SKM-1 treated with dmso at 0.1 percent for 144 hours (cell line): ENCODE data around the gene GLRX5.
"Not testable (repeated sequence)": the region's sequence is repeated elsewhere in the genome, so short reads cannot be mapped to it uniquely, and the experiment has no call there.

Experiments
- DNase-seq: peaks from one replicate; lab custom pipeline; 2025; ENCODE audit not compliant: unreplicated experiment; lab: John Stamatoyannopoulos, UW

Gene GLRX5

GRCh38 chr14:95549656-95550585 lies 15.1 kb downstream of the GLRX5 start:
- DNase-seq, result no peak

GRCh38 chr14:95551435-95551834 lies 16.6 kb downstream of the GLRX5 start:
- DNase-seq, result no peak

- no peak for DNase-seq
Observed at GRCh38 chr14:95553141-95553540, 18.3 kb downstream of the GLRX5 start.

- DNase-seq, result no peak
Observed at GRCh38 chr14:95555053-95555452, 20.2 kb downstream of the GLRX5 start.

GRCh38 chr14:95557291-95557690 lies 22.4 kb downstream of the GLRX5 start:
- no peak for DNase-seq

GRCh38 chr14:95557832-95558231 lies 23.0 kb downstream of the GLRX5 start:
- no peak for DNase-seq

- no peak for DNase-seq
Observed at GRCh38 chr14:95559203-95559602, 24.4 kb downstream of the GLRX5 start.

- DNase-seq, result peak; percentile 44
Observed at GRCh38 chr14:95561001-95561412, 26.2 kb downstream of the GLRX5 start.

GRCh38 chr14:95562892-95563685 lies 28.2 kb downstream of the GLRX5 start:
- no peak for DNase-seq

GRCh38 chr14:95564060-95564459 lies 29.2 kb downstream of the GLRX5 start:
- no peak for DNase-seq

GRCh38 chr14:95569440-95569839 lies 34.6 kb downstream of the GLRX5 start:
- no peak for DNase-seq

- DNase-seq, result no peak
Observed at GRCh38 chr14:95573313-95573712, 38.5 kb downstream of the GLRX5 start.

GRCh38 chr14:95575840-95576473 lies 41.1 kb downstream of the GLRX5 start:
- DNase-seq, result no peak

GRCh38 chr14:95577067-95577800 lies 42.4 kb downstream of the GLRX5 start:
- no peak for DNase-seq

- no peak for DNase-seq
Observed at GRCh38 chr14:95577870-95578269, 43.0 kb downstream of the GLRX5 start.

- not testable (repeated sequence) for DNase-seq
Observed at GRCh38 chr14:95583836-95584617, 49.2 kb downstream of the GLRX5 start.

- no peak for DNase-seq
Observed at GRCh38 chr14:95585953-95586620, 51.2 kb downstream of the GLRX5 start.

- DNase-seq, result not testable (repeated sequence)
Observed at GRCh38 chr14:95591182-95591581, 56.3 kb downstream of the GLRX5 start.
